Measurements from ENCODE around the gene TUBE1.

Gene TUBE1

DNA sequence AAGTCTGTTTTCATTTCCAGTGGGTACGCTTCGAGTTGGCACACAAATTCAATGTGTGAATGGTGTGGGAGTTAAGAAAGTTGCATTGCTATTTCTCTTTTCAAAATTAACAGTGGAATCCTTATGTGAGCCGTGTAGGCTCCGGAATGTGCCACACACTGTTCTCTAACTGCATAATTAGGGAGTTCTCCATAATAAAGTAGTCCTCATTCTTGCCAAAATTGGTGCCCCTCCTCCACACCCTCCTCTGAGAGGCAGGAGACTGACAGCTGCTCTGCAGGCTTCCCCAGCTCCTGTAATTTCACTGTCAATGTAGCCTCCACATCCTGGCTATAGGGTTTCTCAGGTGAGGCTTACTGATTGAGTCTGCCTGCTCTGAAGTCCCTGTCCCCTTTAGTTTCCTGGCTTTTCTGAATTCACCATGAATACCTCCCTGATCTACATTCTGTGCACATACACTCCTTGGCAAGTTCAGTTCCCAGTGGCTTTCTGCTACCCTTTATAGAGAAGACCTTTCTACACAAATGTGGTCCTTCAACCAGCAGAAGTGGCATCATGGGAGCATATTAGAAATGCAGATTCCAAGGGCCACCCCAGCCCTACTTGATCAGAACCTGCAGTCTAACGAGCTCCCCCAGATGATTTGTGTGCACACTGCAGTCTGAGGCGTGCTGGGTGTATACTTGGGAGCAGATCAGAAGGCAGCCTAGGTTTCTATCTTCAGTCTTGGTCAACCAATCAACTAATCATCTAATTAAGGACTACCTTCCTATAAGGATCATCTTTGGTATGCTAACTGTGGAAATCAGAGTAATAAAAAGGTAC lies 53.3 kb downstream of the TUBE1 start:
- DNase-seq, result no peak

DNA sequence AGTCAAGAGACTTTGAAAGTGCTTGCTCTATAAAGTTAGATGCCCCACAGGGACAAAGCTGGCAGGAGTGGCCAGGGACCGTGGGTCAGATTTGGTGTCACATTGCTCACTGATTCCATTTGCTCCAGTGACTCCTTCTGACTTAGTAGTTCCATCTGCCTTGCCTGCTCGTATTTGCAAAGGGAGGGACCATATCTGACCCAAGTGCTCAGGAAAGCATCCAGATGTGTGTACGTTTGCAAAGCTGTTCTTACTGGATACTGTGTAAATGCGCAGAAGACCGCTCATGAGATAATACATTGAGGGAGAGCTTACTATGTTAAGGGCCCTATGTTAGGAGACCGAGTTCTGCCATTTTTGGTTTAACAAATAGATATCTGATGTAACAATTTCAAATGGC lies 54.6 kb downstream of the TUBE1 start:
- DNase-seq, result no peak

DNA sequence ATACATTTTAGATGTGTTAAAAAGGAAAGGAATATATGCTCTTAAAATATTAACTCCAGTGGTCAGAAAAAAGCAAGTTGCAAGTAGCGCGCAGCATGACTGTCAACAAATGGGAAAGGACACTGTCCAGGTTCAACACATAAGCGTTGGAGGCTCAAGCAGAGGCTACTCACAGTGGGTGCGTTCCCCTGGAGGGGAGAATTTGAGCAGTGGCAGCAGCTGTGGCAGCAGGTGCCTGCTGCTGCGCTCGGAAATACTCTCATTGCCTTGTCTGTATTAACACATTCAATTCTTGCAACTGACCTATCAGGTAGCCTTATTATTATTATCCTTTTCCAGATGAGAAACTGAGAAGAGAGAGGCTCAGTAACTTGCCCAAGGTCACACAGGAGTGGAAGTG lies 55.3 kb downstream of the TUBE1 start:
- DNase-seq, result no peak

DNA sequence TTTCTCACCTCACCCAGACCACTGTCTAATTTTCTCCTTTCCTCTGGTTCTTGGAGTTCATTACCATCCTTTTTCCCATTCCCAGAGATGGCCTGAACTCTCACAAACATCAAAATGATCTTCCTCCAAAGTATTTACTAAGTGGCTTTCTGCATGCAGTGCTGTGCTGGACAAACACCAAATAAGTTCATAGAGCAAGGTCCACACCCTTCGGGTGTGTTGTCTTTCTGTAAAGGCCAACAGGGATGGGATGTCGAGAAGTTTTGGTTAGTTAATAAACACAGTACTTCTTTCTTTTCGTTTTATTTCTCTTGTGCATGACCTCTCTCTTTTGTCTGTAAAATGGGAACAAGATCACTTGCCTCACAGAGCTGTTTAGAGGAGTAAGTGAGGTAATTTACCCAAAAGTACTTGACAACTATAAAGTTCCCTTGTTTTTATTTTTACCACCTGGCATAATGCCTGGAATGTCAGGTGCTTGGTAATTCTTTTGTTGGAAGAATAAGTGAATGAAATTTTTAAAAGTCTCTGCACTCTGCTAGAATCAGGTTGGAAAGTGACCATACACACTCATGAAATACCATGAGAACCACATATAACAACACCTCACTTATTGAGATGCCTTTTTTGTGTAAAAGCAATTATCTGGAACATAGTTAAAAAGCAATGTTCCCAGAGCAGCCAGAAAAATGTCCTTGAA lies 56.2 kb downstream of the TUBE1 start:
- no peak for DNase-seq

DNA sequence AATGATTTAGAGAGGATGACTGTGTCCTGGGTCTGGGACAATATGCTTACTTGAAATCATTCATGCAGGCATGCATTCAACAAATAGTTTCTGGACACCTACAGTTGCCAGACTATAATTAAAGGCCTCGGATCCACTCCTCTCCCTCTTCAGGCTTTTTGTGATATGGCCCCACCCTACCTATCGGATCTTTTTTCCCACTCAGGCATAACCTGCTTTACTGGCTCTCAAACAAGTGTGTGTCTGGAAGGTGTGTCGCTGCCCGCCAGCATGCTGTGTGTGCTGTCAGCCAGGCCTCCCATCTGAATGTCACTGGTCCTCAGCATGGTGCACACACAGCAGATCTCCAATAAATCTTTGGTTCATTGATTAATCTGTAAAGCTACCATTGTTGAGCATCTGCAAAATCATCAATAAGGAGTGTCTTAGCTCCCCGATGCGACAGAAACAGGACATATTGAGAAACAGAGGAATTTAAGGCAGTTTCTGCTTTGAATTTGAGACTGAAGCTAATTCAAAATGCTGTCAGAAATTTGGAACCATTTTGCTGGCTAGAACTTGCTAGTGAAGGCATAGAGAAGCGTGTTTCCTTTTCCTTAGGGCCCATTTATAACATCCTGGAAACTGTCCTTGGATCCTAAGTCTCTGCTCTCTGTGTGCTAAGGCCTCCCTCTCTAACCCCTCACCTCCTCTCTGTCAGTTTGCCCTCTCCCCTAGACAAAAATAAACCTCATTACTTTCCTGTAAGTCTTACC lies 56.9 kb downstream of the TUBE1 start:
- DNase-seq, result no peak

DNA sequence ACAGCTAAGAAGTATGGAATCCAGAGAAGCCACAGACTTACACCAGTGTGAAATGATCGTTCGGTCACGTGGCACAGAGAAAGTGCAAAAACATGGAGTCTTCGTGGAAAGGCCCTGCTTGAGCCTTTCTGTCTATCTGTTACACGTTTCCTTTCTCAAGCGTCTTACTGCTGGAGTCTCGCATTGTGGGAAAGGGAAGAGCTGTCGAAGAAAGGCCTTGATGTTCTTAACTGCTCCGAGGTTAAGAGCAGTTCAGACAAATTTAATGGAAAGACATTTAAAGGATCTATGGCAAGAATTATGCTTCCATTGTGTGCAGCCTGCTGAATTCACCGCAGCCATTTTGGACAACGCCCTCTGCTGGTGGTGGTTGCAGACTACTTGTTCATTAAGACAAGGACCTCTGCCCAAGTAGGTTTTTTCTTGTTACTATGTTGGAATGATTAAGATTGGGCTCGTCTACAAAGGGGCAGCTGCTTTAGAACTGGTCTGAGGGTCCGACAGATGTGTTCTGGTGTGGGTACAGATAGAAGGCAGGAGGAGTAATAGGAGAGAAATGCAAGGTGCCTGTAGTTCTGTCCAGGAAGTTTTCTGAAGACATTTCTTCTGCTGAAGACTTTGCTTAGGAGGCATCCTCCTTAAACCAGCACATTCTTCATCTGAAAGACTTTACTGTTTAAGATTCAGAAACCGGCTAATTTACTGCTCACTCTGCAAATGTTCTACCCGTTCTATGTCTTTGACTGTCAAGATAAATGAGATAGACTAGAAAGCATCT lies 58.0 kb downstream of the TUBE1 start:
- peak; percentile 85 for DNase-seq

DNA sequence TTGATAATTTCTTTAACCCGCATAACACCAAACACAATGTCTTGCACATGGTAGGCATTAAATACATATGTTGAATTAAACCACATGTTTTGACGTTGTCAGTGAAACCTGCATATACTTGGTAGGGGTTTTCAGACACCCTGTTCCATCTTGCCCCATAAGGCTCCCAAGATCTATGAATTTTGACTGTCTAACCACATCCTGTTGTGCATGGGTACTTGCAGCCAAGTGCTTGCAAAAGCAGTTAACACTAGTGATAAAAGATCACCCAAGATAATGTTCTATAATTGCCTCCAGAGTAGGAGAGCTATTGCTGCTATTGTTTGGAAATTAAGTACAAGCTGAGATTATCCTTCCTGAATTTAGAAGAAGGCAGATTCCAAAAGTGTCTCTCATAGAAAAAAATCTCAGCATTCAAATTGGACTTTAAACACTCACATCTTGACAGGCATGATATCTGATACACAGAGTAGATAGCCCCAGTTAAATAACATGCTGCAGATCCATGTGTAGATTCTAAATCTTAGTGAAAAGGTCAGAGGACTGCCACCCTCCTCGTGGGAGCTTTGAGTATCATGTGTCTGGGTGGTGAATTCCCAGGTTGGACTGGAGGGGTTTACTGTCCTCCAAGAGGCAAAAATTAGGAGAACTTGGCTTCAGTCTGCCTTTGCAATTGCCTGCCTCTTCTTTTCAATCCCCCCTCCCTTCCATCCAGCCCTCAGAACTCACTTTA lies 59.2 kb downstream of the TUBE1 start:
- DNase-seq, result no peak

DNA sequence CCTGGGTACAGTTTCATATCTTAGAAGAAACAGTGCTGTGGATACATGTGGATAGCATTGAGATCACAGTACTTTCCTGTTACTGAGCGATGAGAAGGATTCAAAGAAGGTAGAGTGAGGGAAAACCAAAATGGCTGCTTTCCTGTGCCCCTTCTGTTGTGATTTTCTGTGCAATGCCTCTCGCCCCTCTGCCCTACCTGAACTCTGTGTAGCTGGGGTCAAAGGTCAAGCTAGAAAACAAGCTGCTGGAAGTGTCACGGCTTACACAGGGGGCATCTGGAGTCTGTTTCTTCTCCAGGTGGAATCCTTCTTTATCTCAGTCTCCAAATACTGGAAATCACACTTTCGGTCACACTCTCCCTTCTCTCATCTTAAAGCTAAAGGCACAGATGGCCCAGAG lies 60.3 kb downstream of the TUBE1 start:
- no peak for DNase-seq

DNA sequence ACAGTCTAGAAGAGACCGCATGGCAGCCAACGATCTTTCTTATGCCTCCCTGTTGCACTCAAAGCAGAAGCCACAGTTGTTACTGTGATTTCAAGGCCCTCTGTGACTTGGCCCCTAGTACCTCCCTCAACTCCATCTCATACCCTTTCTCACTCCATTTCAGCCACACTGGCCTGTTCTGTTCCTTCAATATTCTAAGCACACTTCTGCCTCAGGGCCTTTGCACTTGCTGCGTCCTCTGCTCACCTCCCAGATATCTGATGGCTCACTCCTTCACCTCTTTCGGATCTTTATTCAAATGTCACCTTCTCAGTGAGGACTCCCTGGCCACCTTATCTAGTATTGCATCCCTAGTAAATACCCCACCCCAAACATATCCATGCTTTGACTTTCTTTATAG lies 62.8 kb downstream of the TUBE1 start:
- DNase-seq, result no peak

DNA sequence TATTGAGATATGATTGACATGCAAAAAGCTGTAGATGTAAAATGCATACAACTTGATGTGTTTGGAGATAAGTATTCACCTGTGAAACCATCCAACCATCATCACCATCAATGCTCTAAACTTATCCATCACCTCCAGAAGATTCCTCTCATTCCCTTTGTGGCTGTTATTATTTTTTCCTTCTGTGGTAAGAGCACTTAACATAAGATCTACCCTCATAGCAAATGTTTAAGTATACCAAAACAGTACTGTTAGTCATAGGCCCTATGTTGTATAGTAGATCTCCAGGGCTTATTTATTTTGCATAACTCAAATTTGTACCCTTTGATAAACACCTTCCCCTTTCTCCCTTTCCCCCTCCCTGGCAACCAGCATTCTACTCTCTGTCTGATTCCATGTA lies 64.5 kb downstream of the TUBE1 start:
- DNase-seq, result no peak

DNA sequence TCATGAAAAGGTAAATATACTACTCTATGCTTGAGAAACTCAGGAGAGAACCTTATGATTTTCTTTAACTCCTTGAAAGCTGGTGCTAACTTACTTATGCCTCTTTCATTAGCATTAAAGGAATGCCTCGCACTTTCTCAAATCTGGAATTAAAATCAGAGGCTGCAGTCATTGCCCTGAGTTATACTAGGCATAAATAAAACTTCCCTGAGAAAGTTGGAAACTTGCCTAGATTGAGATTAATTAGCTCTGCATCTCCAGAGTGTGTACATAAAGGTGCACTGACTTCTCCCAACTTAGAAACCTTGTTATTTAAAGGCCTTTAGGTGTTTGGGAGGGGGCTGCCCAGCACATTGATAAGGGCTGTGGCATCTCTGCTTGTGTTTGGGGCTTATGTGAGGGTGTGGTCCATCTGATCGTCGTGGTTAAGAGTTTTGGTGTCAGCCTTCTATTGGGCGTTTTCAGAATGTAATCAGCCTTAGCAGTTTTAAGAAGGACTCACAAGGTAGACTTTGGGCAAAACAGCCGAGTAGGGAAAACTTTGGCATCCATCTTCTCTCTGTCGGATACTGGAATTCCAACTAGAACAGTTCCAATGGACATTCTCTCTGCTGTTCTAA lies 65.5 kb downstream of the TUBE1 start:
- no peak for DNase-seq
